ENCODE measurements around the gene MAML1.

GRCh38 chr5:179791881-179792611 lies 59.4 kb downstream of the MAML1 start:
- TF ChIP-seq POLR2A (IDR thresholded peaks at IDR 0.05; ENCODE audit: extremely low read depth, insufficient read length) (no peak), CTCF (IDR thresholded peaks at IDR 0.05; ENCODE audit: low read depth, low read length) (no peak), MYC (IDR thresholded peaks at IDR 0.05; ENCODE audit: low read depth, low read length) (no peak)
- TF ChIP-seq, protein P1, sequence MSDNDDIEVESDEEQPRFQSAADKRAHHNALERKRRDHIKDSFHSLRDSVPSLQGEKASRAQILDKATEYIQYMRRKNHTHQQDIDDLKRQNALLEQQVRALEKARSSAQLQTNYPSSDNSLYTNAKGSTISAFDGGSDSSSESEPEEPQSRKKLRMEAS (IDR thresholded peaks at IDR 0.05; ENCODE audit: low read depth, low read length), result no peak

Data from NB4 (cell line).